Amygdala (tissue), 56 donors: ENCODE measurements around the gene NEGR1.

ENCODE experiments used
- DNase-seq, 56 donors: peaks; one replicate each; lab custom pipeline; 2025; lab: John Stamatoyannopoulos, UW

NEGR1 gene

DNA sequence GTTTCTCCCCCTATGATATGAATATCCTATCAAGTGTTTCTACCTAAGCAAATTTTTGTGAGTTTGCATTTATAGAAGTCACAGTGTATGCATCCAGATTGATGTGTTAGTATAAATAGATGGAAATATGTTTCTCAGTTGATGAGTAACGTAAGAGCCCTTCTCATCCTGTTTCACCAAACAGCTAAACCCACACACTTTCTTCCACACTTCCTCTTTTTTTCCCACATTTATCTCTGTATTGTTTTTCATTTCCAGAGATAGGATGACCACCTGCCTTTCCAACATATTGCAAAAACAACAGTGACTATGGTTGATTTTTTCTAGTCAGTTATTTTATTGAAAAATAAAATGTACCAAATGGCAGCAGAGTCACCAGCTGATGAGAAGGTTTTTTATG, 490.1 kb downstream of the NEGR1 start:
- DNase-seq: no peak

DNA sequence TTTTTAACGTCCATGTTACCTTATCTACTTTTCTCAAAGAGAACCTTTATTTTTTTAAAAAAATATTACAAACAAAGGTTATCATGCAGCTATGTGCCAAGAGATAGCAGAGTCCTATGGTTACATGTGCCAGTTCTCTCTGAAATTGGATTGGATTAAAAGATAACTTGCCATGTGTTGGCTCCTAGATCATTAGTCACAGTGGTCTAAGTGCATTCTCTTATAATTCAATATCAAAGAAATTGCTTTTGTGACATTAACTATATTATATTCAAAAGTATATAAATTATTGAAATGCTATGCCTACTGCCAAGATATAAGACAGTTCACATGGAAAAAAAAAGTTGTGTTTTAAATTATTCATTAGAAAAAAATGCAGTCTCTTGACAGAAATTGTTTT, 494.2 kb downstream of the NEGR1 start:
- no peak for DNase-seq

DNA sequence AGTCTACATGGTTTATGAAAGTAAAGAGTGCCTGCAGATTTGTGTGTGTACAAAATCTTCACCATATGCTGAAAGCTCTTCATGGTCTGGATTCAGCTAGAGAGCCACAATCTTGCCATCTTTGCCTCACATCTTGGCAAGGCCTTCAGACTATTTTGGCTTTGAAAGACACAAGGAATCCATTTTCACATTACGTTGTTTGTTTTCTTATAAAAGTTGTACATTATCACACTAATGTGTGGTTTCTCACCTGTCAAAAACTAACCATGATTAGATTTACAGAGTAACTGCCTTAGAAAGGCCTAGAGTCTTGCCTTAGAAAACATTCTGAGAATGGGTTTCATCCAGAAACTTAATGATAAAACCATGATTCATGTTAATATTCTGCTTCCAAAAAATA, 494.6 kb downstream of the NEGR1 start:
- DNase-seq: no peak

DNA sequence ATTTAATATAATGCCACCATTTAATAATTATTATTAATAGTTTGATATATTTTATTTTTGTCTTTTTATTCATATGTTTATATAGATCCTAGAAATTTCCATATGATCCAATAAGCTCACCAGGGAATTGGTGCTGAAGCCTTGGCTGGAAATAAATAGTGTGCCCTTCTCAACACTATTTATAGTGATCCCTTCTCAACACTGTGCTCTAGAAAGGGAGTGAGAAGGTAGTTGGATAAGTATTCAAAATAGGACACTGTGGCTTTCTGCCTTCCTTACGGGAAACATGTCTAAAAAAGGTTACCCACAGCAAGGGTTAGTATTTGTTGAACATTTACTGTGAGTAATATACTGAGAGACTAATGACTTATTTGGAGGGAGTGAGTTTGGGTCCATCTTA, 496.1 kb downstream of the NEGR1 start:
- DNase-seq: no peak

DNA sequence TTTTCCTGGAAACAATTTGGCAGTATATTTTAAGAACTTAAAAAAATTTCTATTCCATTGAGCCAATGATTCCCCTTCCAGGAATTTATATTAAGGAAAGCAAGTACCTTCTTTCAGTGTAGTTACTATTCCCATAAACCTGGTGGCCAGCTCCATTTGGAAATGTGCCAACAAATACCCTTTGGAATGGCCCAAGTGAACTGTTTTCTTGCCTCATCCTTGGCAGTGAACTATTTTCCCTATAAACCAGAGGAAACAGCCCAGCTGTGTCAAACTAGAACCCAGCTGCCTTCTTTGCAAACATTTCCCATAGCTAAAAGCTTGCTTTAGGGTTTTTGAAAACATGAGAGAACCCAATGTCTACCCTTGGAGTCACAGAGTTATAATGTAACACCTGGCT, 496.9 kb downstream of the NEGR1 start:
- DNase-seq: no peak

DNA sequence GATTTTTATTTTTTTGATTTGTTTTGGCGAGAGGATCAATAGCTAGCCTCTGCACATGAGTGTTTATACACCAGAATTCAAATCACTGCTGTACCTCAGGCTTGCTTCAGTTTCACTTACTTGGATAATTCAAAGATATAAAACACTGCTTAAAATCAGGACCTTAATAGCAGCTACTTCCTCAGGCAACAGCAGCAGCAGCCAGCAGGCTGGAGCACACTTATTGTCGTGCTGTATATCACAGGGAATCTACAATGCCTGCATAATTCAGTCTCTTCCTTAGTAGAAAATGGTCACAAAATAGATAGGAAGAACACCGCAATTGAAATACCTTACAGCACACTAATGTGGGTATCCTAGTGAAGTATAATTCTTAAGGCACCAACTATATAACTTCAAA, 497.3 kb downstream of the NEGR1 start:
- DNase-seq: no peak

DNA sequence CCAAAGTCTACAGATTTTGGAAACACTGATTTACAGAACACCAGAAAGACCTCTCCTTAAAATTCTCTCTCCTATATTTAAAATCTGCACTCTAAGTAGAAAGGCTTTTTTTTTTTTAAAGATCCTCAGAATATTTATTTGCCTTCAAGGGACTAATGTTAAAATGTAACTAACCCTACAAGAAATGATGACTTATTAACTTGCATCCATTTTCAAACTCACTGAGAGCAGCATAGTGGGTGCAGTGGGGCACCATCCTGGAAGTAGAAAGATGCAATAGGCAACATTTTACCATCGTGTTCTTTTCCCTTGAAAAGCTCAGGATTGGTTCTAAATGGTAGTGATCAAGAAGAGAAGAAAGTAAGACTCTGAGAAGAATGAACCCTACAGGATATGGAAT, 498.1 kb downstream of the NEGR1 start:
- no peak for DNase-seq

DNA sequence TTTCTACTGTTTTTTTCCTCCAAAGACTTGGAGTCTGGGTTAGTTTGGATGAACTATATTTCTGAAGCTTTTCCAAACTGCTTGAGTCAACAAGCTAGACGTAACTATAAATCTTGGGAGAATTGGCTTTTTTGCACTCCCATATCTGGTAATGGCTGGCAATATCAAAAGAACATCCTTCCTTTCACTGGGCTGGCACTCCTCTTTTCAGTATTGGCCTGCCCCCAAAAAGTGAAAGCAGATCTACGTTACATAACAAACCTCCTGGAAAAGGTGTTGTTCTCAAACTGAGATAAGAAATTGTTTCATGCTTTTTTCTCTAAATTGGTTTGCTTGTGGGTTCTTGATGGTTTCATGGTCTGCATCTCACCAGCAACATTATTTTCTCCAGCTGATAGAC, 499.3 kb downstream of the NEGR1 start:
- DNase-seq: no peak

DNA sequence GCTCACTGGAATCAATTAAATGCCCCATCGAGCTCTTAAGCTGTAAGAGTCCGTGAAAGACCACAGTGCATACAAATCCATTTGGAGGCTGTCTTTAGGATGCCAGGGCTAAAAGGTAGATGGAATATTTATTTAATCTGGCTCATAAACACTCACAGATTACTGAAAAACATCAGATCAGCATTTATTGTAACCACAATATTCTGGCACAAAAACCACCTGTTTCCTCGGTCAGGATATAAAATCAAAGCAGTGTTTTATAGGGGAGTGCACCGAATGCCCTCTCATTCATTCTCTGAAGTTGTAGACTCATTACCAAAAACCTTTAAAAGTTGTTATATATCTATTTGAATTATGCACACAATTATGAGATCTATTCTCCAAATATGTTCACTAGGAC, 500.9 kb downstream of the NEGR1 start:
- DNase-seq: no peak

DNA sequence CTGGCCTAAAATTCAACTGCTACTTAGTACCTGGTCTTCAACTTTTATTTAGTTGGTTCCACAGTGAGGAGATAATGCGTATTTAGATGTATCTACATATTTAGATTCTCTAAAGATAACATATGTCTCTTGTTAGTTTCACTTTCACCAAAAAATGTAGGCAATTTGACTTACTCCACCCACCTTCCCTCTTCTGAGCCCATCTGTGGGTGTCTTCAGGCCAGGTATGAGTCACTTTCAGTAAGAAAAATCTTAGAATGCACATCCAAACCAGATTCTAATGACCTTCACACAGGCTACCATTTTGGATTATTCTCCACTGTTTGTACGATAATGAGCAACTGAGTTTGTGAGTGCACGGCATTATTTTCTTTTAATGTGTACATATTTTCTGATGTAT, 501.7 kb downstream of the NEGR1 start:
- DNase-seq: no peak

DNA sequence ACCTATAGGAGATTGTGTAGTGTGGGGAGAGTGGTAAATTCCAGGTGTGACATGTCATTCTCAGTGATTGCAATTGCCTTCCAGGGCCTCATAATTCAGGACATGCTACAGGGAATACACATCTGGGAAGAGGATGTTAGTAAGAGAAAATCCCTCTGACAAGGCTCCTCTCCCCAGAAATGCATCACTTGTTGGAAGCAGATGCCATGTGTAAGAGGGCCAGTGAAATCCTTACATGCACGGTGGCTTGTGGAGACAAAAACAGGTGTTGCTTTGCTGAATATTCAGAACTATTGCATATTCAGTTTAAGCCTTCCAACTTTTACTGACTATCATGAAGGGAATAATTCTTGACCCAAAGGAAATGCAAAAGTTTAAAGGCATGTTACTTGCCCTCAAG, 503.4 kb downstream of the NEGR1 start:
- no peak for DNase-seq

DNA sequence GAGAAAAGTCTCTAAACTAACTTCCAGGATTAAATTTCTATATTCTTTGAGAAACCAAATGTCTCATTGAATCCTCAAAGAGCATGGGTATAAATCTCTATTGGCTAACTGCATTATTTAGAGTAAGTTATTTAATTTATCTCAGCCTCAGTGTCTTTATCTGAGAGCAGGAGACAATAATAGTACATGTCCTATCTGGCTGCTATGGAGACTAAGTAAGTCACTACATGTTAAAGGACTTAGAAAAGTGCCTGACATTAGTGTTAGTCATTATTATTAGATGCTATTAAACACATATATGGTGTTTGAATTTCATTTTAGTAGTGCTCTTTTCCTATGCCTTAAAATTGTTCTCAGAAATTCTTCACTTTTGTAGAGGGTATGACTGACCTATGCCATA, 505.2 kb downstream of the NEGR1 start:
- no peak for DNase-seq

DNA sequence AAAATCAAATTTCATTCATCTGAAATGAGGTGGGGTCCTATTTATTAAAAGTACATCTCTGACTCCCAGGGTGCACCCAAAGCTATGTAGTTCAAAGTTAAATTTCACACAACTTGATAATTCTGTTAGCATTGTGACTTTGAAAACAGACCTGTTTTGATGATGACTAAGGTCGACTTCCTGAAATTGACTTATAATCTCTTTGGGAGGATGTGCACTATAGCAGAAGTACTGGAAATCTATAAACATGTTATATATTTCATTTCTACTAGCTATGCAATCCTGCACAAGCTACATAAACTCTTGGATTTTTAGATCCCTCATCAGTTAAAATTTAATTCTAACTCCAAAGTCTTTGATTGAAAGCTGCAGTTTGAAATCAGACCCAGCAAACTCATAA, 507.6 kb downstream of the NEGR1 start:
- no peak for DNase-seq

DNA sequence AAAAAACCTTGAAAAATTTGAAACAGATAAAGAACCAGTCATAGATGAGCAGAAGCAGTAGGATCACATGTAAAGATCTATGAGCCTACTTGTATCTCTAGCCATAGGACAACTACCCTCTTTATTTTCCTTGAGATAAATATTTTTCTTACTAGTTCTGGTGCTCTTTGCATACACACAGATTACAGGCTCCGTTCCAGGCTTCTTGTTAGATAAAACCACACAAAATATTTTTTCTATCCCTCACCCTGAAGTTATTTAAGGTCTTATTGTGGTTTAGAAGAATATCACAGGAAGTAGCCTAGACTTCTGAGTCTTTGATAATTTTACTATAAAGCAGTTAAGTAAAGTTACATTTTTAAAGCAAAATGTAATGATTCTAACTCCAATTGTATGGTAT, 512.2 kb downstream of the NEGR1 start:
- DNase-seq: no peak

DNA sequence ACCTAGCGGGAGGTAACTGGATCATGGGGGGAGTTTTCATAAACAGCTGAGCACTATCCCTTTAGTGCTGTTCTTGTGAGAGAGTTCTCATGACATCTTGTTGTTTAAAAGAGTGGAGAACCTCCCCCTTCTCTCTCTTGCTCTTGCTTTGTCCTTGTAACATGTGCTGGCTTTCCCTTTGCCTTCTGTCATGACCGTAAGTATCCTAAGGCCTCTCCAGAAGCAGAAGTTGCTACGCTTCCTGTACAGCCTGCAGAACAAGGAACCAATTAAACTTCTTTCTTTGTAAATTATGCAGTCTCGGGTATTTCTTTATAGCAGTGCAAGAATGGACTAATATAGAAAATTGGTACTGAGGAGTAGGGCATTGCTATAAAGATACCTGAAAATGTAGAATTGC, 515.6 kb downstream of the NEGR1 start:
- no peak for DNase-seq

DNA sequence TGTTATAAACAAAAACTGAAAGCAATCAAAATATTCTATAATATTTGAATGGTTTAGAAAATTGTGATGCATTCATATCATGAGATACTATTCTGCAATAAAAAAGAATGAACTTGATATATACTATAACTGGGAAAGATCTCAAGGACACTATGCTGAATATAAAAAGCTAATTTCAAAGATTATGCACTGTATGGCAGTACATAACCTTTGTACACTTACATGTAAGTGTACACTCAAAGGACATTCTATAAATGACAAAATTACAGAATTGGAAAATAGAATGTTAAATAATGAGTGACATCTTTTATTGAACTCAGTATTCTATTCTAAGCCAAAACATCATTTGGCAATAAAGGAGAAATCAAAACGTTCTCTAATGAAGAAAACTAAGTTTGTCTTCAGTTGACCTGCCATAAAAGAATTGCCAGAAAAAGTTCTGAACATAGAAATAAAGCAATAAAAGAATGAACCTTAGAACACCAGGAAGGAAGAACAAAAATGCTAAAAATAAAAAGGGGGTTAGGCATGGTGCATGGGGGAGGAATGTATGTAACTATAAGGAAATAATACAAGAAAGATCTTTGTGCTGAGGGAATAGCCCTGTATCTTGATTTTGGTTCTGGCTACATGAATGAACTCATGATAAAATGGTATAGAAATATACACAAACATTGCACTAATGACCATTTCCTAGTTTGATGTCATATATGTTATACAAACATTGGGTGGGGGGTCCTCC, 519.7 kb downstream of the NEGR1 start:
- no peak for DNase-seq

DNA sequence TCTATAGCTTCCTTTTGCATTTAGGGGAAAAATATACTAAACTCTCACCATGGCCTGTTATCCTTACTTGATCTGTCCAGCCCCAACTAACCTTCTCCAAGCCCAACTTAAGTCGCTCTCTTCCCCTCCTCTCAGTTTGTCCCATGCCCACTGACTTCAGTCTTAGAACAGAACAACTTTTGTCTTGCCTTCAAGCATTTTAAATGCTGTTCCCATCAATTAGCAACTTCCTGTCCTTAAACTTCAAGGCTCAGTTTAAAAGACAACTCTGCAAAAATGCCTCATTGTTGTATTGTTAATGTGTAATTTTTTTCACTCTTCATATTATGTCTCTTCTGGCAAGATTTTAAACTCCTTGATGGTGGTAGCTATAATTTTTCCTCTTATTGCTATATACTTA, 526.9 kb downstream of the NEGR1 start:
- DNase-seq: no peak

DNA sequence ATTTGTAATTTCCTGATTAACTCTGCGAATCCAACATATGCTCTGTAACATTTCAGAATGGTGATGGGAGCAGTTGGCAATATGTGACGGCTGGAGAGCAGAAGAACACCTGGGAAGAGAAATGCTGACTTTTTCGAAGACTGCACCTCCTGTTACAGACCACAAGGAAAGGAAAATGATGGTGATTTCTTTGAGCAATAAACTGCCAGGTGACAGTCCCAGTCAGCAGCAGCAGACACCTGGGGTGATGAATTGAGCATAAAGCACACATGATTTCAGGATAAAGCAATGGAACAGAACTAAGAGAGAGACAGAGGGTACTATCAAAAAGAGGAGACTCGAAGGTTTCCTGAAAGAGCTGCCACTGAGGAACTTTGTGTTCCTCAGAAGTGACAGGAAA, 528.6 kb downstream of the NEGR1 start:
- DNase-seq: no peak

DNA sequence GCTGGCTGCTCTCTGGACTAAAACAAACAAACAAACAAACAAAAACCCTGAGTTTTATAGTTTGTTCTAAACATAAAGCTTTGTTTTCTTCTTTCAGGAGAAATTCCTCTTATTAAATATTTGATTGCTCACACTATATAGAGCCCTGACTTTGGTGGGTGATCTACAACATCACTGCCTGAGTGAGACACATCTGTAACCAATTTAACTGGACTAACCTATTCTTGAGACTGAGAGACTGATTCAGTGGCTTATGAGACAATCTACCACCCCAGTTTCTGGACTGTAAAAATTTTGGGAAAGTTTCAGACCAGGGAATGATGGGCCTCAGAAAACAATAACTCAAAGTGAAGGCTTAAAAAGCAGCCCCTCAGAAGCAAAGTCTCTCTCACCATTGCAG, 537.0 kb downstream of the NEGR1 start:
- no peak for DNase-seq

DNA sequence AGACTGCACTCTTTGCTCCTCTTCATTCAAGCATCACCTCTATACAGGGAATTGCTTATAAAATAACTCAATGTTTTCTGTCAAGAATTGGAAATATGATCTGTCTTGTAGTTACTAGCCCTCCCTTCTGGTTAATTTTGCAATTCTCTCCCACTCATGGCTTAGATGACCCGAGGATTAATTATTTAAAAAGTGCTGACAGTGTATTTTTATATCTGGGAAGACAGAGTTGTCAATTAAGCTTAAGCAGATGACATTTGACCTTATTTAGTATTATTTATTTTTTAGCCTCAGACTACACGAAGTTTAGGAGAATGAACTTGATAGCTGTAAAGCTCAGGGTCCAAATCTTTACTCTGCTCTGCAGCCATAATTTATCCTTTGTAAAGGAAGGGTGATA, 538.5 kb downstream of the NEGR1 start:
- DNase-seq: no peak

DNA sequence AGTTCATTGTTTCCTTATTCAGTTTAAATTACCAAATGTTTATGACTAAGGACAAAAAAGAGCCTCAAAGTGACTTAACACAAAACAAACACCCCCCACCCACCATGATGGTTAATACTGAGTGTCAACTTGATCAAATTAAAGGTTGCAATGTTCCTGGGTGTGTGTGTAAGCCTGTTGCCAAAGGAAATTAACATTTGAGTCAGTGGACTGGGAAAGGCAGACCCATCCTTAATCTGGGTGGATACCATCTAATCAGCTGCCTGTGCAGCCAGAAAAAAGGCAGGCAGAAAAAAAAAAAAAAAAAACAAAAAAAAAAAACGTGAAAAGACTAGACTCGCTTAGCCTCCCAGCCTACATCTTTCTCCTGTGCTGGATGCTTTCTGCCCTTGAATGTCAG, 543.4 kb downstream of the NEGR1 start:
- DNase-seq: no peak

DNA sequence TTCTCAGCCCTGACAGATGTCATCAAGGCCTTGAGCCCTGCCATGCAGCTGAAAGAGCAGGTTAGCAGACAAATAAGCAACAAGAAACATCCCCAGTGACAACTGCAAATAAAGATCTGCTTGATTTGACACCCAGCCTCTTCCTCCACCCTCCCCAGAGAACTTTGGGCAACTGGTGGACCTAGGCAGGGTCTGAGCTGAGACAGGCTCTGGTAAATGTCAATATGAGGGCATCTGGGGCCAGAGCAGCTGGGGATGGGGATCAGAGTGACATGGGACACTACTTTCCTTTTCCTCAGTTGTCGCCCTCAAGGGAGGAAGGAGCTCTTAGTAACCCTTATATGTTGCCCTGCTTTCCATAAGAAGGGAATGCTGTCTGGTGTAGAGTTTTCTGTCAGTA, 544.1 kb downstream of the NEGR1 start:
- no peak for DNase-seq

DNA sequence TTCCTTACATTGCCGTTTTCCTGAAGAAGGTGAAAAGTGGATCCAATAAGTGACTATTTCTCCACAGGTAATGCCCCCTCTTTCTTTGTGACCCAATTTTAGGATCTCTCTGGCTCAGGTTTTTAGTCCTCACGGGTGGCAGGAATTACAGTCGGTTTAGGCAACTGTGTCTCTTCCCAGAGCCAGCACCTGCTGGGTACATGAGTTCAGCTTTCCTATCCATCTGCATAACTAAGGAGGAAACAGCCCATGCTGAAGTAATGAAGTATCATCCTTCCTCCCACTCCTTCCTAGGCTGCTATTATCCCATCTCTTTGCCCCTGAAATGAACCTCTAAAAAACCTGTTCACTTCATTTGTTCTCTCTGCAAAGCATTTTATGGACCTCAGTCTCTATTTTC, 544.6 kb downstream of the NEGR1 start:
- no peak for DNase-seq
